GM19463 (cell line): ENCODE data around the gene ECHDC1.
A peak's percentile ranks its signal among the peaks of the same experiment; 100 is the strongest.
"Not testable (repeated sequence)": the region's sequence is repeated elsewhere in the genome, so short reads cannot be mapped to it uniquely, and the experiment has no call there.

Experiments
- ATAC-seq: cut with Tn5 transposase; IDR thresholded peaks from one replicate; pipeline ENCODE4 v1.9.1; 2021; ENCODE audit warnings: mild to moderate bottlenecking, moderate library complexity; ENCODE audit not compliant: unreplicated experiment

Gene ECHDC1

GRCh38 chr6:127342296-127342945, 988 bp downstream of the ECHDC1 start:
- ATAC-seq = no peak

- ATAC-seq = peak; percentile 28
Observed at GRCh38 chr6:127341471-127342202, 1.8 kb downstream of the ECHDC1 start.

- no peak for ATAC-seq
Observed at GRCh38 chr6:127340171-127340570, 3.2 kb downstream of the ECHDC1 start.

- ATAC-seq = no peak
Observed at GRCh38 chr6:127338936-127339335, 4.5 kb downstream of the ECHDC1 start.

- no peak for ATAC-seq
Observed at GRCh38 chr6:127332383-127332961, 10.9 kb downstream of the ECHDC1 start.

GRCh38 chr6:127331256-127331655, 12.2 kb downstream of the ECHDC1 start:
- ATAC-seq = not testable (repeated sequence)

GRCh38 chr6:127328043-127328609, 15.3 kb downstream of the ECHDC1 start:
- no peak for ATAC-seq

- ATAC-seq = no peak
Observed at GRCh38 chr6:127319686-127320085, 23.7 kb downstream of the ECHDC1 start.

- ATAC-seq = no peak
Observed at GRCh38 chr6:127317388-127318128, 25.9 kb downstream of the ECHDC1 start.

GRCh38 chr6:127305741-127306140, 37.7 kb downstream of the ECHDC1 start:
- ATAC-seq = no peak

- ATAC-seq = no peak
Observed at GRCh38 chr6:127303917-127304316, 39.5 kb downstream of the ECHDC1 start.

- ATAC-seq = peak; percentile 47
Observed at GRCh38 chr6:127302728-127303660, 40.4 kb downstream of the ECHDC1 start.

- no peak for ATAC-seq
Observed at GRCh38 chr6:127301199-127301700, 42.2 kb downstream of the ECHDC1 start.

GRCh38 chr6:127300411-127300810, 43.0 kb downstream of the ECHDC1 start:
- ATAC-seq = no peak

- no peak for ATAC-seq
Observed at GRCh38 chr6:127299522-127300240, 43.7 kb downstream of the ECHDC1 start.

- ATAC-seq = no peak
Observed at GRCh38 chr6:127298475-127298874, 44.9 kb downstream of the ECHDC1 start.

- ATAC-seq = no peak
Observed at GRCh38 chr6:127297502-127298070, 45.8 kb downstream of the ECHDC1 start.

- ATAC-seq = peak; percentile 69
Observed at GRCh38 chr6:127291495-127291894, 51.9 kb downstream of the ECHDC1 start.
